ENCODE results near the gene PDE6H.

GRCh38 chr12:15014708-15015107, 41.9 kb downstream of the PDE6H start:
- TF ChIP-seq EZH2 (IDR thresholded peaks at IDR 0.05; ENCODE audit: low read depth) = no peak
- no peak for TF ChIP-seq CTCF (conservative IDR thresholded peaks at IDR 0.05)
